A172 (cell line): ENCODE data around the gene NEUROD1. TPM values are rescaled to one million over a fixed set of nuclear protein-coding genes. Genes with fewer than 3 reads are reported as not detected.

ENCODE experiments used
- DNase-seq: peaks from one replicate; pipeline ENCODE4 v3.0.0-alpha.2; 2015; ENCODE audit warnings: low spot score
- total RNA-seq: library from RNA; depleted of rRNA; stranded (reverse); fragments of >200 nt; shearing (Covaris generic); gene quantifications from 2 replicates; pipeline ENCODE4 v1.2.3, GENCODE V29; 2014

NEUROD1 gene
- total RNA-seq, 1 experiment from 2014 or later = not detected

DNA sequence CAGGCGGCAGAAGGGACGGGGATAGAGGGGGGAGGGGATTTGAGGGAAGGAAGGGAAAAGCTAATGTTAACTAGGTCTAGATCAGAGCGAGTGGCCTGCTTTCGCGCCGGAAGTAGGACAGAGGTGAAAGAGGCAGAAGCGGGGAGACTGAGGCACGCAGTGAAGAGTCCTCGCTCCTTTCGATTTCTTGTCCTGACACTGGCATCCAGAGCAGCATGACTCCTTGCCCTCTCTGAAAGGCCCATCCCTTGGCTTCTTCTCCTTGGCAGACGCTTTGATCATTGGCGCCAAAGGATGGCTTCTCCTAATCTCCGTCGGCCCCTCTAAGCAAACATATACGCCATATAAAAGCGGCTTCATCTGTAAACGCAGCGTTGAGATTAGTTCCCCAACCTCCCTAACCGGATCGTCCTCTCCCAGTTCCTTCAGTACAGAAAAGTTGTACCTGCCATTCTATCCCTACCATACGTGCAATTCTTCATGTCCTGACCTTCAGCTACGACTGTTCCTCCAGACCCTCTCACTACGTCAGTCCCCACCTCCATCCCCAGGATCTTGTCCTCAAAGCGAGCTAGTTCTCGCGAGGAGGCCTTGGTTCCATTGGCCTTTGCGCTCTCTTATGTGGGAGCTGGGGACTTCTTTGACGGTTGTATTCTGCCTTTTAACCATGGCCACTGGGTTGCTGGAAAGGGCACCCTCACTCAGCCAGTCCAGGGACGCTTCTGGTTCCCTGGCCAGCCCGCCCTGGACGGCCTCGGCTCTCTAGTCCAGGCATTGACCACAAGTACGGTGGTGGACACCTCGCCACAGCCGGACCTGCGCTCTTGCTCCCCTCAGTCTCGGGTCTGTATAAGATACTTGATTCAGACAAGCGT lies 857 bp upstream of the NEUROD1 start:
- DNase-seq = no peak

DNA sequence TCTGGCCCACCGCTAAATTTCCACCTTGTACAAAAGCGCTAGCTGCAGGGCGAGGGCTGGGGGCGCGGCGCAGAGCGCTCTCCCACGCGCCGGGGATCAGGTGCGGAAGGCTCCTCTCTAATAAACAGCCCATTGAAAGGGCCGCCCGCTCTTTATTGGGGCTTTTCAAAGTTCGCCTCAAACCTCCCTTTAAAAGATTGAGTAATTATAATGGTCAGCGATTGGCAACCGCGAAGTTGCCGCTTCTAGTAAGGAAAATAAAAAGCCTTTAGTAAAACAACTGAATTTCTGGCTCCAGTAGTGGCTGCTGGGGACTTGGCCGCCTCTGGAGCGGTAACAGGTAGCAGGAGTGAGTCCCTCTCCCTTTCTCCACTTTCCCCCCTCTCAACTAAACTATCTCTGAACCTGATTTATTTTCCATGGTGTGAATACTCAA lies 755 bp downstream of the NEUROD1 start:
- DNase-seq = no peak

DNA sequence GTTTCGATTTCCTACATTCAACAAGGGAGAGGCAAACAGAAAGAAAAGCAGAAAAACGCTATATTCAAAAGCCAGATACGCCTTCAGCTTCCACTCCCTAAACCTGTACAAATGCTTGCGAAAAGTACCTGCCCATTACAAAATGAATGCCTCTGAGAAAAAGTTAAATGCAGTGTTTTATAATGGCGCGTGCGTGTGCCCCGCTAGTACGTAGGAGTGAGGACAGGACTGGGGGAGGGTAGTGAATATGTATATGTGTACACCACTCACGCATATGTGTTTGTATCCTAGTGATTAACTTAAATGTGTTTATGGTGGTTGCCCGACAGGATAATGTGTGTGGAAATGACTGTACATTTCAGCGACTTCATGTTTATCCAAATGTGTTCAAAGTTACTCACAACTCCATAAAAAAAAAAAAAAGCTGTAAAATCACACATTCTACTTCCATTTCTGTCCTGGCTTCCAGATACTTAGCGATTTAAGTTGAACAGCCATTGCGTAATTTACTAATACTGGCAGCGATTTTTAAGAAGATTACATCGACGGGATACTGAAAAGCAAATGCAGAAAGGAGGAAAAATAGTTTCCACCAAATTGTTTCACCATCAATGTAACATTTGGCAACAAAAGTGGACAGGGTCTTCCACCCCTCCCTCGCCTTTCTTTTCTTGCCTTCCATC lies 1.3 kb downstream of the NEUROD1 start:
- no peak for DNase-seq

DNA sequence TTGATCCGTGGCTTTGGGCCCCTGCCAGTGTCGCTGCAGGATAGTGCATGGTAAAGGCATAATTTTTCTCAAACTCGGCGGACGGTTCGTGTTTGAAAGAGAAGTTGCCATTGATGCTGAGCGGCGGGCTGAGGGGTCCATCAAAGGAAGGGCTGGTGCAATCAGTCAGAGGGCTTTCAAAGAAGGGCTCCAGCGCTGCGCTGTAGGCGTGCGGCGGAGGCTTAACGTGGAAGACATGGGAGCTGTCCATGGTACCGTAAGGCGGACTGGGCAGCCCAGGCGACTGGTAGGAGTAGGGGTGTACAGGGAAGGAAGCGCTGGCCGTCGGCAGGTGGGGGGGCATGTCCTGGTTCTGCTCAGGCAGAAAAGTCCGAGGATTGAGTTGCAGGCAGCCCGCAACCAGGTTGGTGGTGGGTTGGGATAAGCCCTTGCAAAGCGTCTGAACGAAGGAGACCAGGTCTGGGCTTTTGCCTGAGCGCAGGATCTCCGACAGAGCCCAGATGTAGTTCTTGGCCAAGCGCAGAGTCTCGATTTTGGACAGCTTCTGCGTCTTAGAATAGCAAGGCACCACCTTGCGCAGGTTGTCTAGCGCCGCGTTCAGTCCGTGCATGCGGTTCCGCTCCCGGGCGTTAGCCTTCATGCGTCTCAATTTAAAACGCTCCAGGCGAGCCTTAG lies 2.3 kb downstream of the NEUROD1 start:
- DNase-seq = peak; percentile 13

DNA sequence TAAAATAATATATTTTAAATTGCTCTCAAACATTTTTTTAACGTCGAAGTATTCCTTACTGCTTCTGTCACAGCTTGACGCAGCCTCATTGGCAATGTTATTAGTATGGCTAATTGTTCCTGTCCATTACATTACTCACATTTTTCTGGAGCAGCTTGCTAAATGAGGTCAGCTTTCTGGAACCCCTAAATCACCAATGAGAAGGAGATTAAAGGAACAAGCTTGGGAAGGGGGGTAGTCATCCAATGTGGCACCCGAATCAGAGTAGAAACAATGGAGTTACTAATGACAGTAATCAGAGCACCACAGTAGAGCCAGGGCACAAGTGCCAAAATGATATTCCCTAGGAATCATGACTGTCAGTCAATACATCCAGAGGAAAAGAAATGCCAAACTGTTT lies 5.1 kb downstream of the NEUROD1 start:
- no peak for DNase-seq

DNA sequence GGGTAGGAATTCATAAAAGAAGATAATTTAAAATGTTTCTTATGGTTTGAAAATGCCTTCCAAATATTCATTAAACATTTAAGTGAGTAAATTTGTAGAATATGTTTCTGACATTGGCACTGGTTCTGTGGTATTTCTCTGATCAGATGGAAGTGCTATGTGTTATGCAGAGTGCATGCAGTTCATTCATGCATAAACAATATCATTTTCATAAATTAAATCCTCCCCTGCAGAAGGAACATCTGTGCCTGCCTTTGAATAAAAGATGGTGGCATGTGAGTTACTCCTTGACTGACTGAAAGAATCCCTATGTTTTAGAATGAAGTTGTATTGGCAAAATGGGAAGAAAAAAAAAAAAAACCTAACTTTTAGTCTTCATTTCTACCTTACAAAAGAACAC lies 5.9 kb downstream of the NEUROD1 start:
- no peak for DNase-seq

DNA sequence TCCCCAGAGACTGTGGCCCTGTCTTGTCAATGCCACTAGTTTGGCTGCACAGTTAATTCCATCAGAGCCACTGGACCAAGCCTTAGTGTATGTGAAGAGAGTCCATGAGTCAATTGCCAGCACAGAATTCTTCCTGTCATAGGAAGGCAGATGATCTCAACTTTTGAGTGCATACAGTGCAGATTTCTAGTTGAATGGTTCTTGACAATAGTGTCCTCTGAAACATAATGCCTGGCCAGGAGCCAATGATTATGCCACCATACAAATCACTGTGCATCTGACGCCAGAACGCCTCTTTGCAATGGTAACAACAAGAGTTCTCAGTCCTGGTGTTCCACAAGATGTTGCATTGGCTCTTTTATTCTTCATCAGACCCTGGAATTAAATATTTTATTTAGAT lies 7.1 kb downstream of the NEUROD1 start:
- DNase-seq = no peak

DNA sequence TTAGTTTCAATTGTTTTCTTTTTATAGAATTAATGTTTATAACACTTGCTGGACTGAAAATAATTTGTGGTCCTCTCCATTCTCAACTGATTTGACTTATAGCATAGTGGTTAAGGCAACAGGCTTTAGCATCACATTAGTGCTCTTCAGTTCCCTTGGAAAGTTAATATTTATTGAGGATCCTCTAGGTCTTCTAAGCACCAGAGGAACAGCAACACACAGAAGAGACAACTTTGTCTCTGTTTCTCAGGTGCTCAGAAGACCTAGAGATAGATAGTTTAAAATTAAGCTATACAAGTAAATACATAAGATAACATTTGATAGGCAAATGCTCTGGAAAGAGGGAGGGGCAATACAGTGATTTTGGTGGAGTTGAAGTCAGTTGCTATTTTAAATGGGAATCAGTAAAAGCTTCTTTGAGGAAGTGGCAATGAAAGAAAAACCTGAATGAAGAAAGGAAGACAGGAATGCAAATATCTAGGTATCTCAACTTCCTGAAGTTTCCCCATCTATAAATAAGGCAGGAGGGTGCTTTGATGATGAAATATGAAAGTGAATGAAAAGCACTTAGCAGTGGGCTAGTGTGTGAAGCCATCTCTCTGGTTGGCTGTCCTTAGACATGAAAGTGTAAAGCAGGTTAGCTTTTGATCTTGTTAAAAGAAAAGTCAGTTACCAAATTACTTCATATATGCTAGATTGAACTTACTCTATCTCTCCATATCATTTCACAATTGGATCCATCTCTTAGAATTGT lies 7.9 kb downstream of the NEUROD1 start:
- DNase-seq = no peak

DNA sequence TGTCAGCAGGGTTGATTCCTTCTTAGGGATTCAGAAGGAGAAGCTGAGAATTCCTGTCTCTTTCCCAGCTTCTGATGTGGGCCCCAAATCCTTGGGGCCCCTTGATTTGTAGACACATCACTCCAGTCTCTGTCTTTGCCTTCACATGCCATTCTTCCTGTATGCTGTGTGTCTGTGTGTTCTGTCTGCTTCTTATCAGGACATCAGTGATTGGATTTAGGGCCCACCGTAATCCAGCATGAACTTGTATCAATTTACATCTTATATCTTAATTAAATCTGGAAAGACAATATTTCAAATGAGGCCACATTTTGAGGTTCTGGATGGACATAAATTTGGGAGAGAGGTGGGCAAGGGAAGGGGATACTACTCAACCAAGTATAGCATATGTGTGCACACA lies 9.7 kb downstream of the NEUROD1 start:
- no peak for DNase-seq

DNA sequence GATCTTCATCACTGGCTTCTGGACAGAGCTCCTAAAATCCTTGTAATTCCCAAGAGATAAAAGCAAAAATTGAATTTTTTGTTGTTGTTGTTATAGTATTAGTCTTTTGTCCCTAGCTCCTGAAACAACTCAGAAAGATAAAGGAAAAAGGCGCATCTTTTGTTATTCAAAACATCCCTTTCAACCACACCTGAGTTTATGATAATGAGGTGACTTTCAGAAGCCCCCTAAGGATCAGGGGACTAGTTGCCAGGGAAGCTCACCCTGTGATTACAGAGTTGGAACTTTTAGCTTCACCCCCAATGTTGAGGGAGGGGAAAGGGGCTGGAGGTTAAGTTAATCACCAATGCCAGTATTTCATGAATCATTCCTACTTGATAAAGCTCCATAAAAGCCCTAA lies 13.1 kb downstream of the NEUROD1 start:
- DNase-seq = no peak

DNA sequence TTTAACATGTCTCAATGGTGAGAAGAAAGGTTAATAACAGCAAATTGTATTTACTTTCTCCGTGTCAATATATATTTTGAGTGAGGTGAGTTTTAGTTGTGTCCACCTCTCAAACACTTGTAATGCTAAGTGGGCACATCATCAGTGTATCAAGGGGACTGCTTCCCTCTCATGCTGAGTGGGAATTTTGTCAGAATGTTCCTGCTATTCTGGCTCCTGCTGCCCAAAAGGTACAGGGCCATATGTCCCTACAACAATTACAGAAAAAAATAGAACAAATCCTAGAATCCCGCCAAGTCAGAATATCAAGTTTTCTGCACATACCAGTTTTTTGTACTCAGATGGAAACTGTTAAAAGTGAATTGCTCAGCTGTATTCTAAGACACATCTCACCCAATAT lies 18.0 kb downstream of the NEUROD1 start:
- no peak for DNase-seq

DNA sequence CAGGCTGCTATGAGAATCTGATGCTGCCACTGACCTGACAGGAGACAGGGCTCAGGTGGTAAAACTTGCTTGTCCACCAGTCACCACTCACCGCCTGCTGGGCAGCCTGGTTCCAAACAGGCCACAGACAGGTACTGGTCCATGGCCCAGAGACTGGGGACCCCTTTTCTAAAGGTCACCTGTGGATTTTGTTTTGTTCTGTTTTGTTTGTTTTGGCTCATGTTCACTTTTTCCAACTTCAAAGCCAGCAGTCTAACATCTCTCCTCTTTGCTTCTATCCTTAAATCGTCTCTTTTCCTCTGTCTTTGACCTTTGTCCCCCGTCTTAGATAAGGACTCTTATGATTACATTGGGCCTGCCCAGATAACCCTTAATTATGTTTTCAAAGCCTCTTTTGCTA lies 20.1 kb downstream of the NEUROD1 start:
- DNase-seq = no peak

DNA sequence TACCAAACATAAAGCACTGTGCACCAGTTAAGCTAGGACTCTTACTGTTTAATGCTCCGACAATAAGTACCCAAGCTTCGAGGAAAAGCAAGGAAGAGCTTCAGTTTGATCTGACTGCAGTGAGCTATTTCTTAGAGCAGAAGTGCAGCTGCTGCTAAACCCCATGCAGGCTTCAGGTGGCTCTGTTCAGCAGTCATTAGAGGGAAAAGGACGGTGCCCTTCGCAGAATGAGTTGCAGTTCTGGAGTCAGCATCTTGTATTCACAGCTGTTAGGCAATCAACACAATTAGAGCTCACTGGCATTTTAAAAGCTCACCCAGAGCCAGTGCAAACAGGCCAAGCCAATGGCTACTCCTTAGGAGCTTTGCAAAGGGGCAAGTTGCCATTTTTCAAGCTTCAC lies 21.9 kb downstream of the NEUROD1 start:
- no peak for DNase-seq

DNA sequence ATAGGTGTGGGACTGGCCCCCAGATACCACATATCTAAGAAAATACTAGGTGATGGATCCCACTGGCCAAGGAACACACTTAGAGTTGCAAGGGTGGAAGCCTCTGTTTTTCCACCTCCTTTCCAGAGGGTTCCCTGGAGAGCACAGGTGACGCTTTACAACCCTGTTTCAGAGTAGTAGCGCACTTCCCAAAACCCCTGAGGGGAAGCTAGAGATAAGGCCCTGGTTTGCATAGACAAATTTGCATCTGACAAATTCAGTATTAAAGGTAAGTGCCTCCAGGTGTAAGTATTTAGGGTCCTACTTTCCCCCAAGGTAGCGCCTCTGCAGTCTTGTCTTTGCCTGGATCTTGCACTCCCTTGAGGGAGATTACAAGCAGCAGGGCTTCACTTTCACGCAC lies 22.9 kb downstream of the NEUROD1 start:
- no peak for DNase-seq

DNA sequence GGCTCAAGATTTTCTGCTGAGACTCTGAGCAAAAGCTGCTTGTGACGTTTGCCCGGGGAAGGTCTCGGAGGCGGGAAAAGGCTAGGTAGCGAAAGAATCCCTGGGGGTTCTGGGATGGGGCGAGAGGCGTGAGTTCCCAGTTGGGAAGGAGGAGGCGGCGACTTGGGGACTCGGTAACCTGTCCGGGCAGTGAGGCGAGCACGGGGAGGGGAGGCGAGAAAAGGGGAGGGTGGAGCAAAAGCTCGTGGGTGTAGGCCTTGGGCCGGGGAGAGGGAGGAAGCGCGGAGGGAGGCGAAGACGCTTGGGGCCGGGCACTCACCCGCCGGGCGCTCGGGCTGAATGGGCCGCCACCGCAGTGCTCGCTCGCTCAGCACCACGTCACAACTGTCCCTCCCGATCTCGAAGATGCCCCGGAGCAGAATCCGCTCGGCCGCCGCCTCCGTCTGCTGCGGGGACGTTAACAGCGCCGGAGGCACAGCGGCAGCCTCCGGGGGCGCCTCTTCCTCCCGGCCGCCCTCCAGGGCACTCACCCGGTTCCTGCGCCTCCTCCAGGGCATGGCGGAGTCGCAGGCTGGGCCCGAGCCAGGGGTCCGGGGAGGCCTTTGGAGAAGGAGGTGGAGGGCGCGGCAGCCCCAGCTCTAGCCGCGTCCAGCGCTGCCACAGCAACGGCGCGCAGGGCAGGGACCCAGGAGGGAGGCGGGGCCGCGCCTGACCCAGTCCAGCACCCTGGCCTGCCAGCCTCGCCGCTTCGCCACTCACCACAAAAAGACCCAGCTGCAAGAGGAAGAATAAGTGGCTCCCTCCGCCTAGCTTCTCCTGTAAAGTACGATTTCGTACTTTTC lies 23.6 kb downstream of the NEUROD1 start, which contains the start of gene CERKL:
TSS of gene CERKL (minus strand) at position 656 of the 842 bp plus-strand sequence. CDS start at position 557, 99 bp downstream.
- DNase-seq = peak; percentile 66

DNA sequence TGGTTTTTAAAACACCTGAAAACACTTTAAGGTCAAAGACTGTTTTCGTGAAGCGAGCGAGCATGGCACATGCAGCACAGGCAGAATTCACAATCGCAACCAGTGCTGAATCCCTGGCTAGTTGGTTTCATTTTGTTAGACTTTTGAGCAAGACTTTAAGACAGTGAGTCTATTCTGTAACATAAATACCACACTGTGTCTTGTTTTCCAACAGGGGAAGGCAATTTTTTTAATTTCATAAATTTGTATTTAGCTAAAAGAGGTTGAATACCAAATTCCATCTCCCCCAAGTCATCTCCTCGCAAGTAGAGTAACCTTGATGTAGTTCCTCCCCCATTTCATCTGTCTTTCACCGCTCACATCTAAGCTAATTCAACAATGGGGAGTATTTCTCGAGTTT lies 24.8 kb downstream of the NEUROD1 start:
- no peak for DNase-seq

DNA sequence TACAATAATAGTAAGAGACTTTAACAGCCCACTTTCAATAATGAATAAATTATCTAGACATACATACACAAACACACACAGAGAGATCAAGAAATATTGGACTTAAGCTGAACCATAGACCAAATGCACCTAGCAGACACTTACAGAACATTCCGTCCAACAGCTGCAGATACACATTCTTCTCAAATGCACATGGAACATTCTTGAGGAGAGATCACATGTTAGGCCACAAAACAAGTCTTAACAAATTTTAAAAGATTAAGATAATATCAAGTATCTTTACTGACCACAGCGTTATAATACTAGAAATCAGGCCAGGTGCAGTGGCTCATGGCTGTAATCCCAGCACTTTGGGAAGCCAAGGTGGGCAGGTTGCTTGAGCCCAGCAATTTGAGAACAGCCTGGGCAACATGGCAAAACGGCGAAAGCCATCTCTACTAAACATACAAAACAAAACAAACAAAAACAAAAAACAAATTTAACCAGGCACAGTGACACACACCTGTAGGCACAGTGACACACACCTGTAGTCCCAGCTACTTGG lies 30.8 kb downstream of the NEUROD1 start:
- no peak for DNase-seq

DNA sequence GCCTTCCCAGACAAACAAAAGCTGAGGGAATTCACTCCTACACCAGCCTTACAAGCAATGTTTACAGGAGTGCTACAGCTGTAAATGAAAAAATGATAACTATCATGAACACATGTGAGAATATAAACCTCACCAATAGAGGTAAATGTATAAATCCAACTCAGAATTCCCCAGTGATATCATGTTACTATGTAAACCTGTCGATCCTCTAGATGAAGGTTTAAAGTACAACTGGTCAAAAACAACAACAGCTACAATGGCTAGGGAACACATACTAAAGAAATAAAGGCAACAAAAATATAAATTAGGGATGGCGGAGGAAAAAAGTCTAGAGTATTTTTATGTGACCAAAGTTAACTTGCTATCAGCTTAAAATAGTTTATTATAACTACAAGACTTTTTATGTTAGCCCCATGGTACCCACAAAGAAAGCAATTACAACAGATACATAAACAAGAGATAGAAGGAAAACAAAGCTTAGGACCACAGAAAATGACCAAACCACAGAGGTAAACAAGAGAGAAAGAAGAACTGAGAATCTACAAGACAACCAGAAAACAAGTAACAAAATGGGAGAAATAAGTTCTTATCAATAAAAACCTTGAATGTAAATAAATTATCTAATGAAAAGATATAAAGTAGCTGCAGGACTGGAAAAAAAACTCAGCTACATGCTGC lies 31.7 kb downstream of the NEUROD1 start:
- no peak for DNase-seq

DNA sequence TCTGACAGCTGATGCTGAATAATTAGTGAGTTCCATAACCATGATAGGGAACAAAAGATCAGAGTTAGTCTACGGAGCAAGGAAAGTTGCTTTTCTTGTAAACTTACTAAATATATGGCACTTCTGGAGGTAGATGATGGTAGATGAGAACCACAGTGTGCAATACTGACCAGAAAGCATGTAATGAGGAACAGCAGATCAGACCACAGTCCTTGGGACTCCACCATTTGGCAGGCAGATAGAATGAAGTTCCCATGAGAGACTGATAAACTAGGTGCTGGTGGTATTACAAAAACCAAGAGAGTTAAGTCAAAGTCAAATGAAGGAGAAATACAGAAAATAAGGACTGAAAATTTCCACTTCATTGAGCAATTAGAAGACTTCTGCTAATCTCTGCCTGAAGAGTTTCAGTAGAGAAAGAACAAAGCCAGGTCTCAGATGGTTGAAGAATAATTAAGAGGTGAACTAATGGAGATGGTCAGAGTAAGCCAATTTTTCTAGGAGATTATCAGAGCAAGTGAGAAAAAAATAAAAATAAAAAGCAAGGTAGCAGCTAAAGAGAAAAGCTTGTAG lies 33.8 kb downstream of the NEUROD1 start:
- no peak for DNase-seq

DNA sequence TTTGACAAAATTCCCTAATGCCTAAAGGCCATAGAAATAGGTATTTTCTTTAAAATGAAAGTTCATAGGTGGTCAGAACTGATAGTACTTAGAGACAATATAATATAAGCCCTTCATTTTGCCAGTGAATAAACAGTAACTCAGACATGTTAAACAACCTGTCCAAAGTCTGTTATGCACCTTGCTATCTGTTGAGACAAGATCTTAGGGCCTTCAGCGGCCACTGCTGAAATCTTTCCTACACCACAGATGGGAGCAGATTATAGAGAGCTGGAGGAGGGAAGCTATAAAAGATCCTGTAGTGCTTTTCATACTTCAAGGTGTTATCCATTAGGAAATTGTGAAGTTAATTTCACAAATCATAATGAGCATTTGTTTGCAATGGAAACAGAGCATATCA lies 37.2 kb downstream of the NEUROD1 start:
- DNase-seq = no peak
